C4-2B (cell line): ENCODE results near the gene ST6GALNAC3.

Source experiments
- CTCF ChIP-seq: fragments of 450-650 bp; conservative IDR thresholded peaks from 2 replicates; pipeline ENCODE4 v1.5.1; 2017; ENCODE audit warnings: mild to moderate bottlenecking
- ZFX ChIP-seq: fragments of 450-650 bp; IDR thresholded peaks from 2 replicates; pipeline ENCODE4 v1.6.1; 2017

GRCh38 chr1:76288758-76289483 lies 214.4 kb downstream of the ST6GALNAC3 start:
- TF ChIP-seq CTCF (no peak), ZFX (no peak)
